HG02885 (cell line): ENCODE data around the gene AFAP1.

Experiments used
- ATAC-seq: cut with Tn5 transposase; IDR thresholded peaks from one replicate; pipeline ENCODE4 v1.9.1; 2021; ENCODE audit warnings: mild to moderate bottlenecking; ENCODE audit not compliant: unreplicated experiment, poor library complexity

Gene AFAP1

DNA sequence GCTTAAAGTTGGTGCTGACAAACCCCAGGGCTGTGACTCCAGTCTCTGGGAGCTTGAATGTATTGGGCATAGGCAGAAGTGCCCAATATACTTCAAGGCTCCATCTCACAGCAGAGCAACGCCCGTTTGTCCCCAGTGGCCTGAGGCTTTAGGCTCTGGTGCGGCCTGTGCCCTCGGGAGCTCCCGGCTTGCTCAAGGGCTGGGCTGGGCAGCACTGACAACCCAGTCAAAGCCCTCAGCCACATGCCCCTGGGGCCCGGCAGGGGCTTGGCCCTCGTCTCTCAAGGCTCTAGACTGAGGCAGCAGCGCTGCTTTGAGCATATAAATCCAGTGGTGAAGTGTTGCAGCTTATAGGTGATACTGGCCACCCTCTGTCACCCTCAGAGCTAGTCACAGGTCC, 203.7 kb downstream of the AFAP1 start:
- ATAC-seq, result no peak

DNA sequence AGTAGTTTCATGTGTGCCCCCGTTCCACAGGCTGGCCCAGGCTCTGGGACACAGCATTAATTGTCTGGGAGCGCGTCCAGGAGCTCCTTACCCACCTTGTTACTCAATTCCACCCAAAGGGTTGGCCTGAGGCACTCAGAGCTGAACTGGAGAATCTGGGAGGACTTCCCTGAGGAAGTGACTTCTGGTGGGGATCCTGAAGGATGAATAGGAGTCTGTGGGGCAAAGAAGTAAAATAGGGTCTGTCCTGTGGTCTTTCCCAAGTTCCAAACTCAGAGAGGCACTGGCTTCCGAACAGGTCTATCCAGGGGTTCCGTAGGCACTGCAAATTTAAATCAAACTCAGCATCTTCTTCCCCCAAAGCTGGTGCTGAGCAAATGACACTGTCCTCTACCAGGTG, 204.3 kb downstream of the AFAP1 start:
- no peak for ATAC-seq

DNA sequence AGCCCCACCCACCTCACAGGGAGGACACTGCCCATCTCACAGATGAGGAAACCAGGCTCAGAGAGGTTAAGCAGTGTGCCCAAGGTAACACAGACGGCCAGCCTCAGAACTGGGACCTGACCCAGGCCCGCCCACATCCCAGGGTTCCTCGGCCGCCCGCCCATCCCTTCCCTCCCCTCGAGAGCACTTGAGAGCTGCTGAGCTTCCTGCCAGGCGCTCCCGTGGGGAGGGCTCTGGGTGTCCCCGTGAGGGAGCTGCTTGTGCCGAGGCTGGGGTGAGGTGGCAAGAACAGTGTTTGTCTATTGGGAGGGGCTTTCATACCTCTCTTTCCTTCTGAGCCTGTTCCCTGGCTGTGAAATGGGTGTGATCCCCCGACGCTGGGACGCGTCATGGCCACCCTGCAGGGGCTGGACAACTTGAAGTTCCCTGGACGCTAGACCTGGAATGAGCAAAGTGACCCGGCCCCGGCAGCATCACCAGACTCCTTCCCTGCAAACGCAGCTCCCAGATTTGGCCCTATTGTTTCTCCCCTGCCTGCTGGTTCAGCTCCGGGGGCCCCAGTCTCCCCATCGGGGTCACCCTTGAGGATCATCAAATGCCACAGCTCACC, 204.9 kb downstream of the AFAP1 start:
- no peak for ATAC-seq

- no peak for ATAC-seq
Measured at GRCh38 chr4:7733801-7734650, 205.6 kb downstream of the AFAP1 start.

DNA sequence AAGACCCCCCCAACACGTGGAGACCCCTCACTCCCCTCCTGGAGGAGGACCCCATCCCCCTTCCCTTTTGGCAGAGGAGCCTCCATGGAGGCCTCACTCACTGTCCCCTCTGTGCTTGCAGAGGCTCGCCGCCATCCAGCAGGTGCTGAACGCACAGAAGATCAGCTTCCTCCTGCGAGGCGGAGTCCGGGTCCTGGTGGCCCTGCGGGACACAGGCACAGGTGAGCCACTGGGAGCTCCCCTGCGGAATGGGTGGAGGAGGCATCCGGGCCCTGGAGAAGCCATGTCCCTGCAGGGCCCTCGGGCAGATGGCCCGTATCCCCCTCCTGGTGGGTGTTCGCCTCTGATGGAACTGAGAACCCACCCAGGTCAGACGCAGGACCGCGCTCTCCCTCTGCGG, 206.5 kb downstream of the AFAP1 start:
- no peak for ATAC-seq

- ATAC-seq, result no peak
Measured at GRCh38 chr4:7732263-7732662, 207.4 kb downstream of the AFAP1 start.

GRCh38 chr4:7731437-7731836, 208.2 kb downstream of the AFAP1 start:
- ATAC-seq, result no peak

- ATAC-seq, result no peak
Measured at GRCh38 chr4:7727749-7728148, 211.9 kb downstream of the AFAP1 start.

- no peak for ATAC-seq
Measured at GRCh38 chr4:7726665-7727413, 212.8 kb downstream of the AFAP1 start.

DNA sequence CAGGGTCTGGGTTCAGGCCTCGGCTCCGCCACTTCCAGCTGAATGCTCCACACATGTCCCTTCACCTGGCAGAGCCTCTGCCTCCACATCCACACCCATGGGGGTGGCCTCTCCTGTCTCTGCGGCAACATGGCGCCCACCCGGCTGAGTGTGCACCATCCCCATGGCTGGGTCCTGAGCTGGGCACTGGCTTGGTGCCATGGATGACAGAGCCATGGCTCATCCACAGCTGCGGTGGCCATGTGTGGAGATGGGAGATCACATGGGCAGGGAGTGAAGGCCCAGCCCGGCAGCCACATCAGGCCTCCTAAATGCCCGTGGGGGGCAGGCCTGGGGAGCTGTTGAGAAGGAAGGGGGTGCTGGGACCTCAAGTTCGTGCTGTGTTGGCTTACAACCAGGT, 213.7 kb downstream of the AFAP1 start:
- no peak for ATAC-seq

GRCh38 chr4:7723625-7724024, 216.0 kb downstream of the AFAP1 start:
- ATAC-seq, result no peak

DNA sequence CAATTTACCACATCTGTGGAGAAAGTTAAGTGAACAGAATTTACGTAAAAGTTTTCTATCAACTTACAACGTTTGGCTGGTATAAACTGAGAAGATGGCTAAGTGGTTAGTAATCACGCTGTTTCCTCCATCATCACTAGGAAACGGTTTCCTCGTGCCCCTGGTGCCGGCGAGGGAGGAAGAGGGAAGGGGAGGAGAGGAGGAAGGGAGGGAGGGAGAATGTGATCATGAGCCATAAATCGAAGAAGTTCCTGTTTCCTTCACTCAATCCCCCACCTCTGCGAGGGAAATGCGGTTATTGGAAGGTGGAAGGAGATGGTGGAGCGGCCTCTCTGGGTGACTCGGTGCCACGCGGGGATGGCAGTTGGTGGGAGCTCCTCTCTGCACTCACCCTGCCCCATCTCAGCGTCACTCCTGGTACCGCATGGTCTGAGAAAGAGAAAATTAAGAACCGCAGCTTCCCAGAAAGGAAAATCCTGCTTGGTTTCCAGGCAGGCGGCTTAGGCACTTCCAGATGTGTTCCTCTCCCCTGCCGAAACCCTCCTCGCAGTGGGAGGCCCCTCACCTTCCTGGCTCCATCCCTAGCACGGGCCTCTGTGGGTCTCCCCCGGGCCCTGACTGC, 216.8 kb downstream of the AFAP1 start:
- no peak for ATAC-seq

DNA sequence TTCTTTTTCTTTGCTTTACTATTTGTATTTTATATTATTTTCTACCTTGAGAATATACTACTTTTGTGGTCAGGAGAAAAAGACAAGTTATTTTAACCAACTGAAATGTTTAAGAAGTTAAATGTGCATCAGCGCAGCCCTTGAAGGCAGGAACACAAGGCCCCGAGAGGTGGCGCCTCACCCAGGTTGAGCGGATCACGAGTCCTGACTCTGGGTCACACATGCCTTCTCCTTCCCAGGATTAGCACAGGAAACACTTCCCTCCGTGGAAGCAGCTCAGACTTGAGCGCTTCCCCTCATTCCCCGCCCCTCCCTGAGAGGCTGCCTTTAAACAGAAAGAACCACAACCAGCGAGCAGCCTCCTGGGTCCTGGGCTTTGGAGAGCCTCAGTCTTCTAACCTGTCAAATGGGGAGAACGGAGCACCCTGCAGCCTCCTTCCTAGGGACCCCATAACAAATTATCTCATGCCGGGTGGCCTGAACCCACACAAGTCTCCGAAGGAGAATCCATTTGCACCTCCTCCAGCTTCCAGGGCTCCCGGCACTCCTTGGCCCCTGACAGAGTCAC, 217.6 kb downstream of the AFAP1 start:
- ATAC-seq, result no peak

DNA sequence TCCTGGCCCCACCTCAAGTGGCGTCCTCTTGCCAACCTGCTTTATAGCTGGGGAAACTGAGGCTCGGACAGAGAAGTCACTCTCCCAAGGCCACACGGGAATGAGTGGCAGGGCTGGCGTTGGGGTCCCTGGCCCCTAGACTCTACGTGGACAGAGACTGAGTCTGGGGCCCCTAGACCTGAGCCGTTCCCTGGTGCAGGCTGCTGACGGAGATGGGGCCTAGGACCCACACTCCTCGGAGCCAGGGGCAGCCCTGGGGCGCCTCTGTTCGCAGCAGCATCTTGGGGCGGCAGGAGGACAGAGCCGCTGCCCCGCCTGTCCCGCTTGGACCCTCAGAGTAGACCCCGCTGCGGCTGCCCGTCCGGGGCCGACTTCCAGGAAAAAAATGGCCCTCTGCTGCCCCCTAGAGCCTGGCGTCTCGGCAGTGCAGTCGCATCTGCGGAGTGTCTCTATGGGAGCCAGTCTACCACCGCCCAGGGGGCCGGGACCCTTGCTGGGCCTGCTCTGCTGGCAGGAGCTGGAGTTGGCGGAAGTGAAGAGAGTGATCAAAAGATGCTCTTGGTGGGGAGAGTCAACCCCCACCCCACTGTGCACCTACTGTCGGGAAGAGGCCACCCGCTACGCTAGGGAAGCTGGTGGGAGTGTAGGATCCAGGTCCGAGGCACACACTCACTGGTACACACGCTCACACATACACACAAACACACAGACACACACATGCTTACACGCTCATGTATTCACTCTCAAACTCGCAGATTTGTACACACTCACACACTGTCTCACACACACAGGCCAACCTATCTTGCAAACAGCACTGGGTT, 220.1 kb downstream of the AFAP1 start:
- ATAC-seq, result peak; percentile 51

DNA sequence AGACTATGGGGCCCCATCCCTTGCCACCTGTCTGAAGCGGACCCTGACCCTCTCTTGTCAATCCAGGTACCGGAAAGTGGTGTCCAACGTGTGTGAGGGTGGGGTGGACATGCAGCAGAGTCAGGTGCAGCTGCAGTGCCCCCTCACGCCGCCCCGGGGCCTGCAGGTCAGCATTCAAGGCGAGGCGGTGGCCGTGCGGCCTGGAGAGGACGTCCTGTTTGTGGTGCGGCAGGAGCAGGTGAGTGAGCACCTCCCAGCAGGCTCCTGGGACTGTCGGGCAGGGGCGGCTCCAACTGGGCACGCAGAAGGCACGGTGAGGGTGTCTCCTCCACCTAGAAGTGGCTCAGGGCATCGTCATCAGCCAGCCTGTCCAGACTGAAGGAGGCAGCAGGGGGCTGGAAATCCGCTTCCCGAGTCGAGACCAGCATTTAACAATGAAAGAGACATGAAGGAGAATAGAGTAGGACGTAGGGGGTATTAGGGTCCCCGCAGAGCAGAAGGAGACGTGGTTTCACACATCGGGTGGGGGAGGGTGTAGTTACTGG, 221.6 kb downstream of the AFAP1 start:
- no peak for ATAC-seq

DNA sequence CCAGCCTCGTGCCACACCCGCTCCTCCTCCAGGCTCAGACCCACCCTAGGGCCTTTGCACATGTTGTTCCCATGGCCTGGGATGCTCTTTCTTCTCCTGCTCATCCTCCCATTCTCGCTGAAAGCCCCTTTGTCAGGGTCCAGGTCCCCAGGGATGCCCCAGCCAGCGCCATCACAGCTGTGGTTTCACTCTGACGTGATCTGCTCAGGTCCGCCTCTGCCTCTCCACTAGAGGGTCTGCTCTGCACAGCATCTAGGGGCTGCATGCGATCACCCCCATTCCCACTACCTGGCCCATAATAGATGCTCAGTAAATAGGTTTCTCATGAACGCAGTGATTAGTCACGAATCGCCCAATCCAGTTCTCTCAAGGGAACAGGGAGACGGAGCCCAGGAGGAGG, 222.5 kb downstream of the AFAP1 start:
- no peak for ATAC-seq

GRCh38 chr4:7716010-7716721, 223.5 kb downstream of the AFAP1 start:
- ATAC-seq, result no peak

DNA sequence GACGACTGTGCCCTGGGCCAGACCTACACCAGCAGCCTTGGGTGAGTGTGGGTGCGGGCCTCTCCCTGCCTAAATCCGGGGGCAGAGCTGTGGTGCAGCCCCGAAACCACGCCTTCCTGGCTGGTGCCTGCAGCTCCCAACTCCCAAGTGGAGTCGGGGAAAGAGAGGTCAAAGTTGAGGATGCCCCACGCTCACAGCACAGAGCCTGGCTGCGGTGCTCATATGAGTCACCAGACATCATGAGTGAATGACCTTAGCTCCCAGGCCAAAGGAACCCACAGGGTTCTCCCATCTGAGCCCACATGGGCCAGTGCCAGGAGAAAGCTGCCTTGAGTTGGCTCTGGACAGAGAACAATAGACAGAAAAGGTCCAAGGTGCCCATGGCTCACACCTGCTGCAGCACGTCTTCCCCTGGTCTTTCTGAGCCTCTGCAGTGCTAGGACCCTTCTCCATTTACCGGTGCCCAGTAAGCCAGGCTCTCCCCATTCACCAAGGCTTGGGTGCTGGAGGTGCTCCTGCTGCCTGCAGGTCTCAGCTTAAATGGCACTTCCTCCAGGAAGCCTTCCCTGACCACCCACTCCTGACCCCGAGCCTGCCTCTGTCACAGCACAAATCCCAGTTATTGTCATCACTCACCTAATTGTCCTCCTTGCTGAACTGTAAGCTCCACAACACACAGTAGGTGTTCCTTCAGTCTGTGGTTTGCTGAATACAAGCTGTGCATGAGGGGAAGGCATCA, 224.2 kb downstream of the AFAP1 start:
- no peak for ATAC-seq
